Measurements from ENCODE around the gene COL6A3.

COL6A3 gene

DNA sequence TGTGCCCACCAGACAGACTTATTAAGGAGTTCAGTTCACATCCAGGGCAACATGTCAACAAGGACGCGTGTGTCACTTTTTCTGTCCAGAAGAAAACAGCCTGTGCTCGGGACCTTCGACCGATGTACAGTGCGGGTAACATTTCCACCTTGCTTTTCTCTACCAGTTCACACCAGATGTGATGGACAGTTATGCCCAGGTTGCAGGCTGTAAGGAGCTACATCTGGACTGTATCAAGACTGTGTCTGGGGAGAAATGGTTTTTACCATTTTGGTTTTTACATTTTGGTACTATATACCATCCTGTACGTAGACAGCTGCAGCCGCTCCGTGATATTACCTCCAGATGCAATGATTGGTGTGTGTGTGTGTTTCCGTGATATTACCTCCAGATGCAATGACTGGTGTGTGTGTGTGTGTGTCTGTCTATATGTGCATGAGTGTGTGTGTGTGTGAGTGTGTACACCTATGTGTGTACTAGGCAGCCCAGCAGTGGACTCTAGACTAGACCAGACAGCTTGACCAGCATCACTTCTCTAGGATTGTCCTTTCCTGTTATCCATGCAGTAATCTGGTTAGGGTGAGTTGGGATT lies 118.0 kb downstream of the COL6A3 start:
- DNase-seq (ENCODE audit: low read depth), result no peak

- DNase-seq (ENCODE audit: low read depth), result no peak
Measured at GRCh38 chr2:237294460-237294859, 119.5 kb downstream of the COL6A3 start.

DNA sequence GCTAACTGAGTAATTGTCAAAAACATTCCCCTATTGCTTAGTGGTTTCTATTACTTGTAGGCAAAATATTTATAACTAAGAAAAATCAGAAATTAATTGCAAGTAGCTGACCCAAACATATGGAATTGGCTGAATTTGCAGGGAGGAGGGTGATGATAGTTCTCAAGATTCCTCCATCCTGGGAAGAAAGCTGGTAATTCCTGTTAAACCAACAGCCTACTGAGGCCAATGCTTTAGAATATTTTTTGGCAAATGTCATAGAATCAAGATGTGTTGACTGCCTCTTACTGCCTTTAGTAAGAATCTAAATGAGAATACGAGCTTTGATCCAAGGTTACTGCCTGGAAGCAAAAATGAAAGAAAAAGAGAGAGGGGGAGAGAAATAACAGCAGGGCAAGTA lies 120.0 kb downstream of the COL6A3 start:
- DNase-seq (ENCODE audit: low read depth), result no peak

GRCh38 chr2:237291138-237291792 lies 122.7 kb downstream of the COL6A3 start:
- DNase-seq (ENCODE audit: low read depth), result peak; percentile 99

- peak; percentile 74 for DNase-seq (ENCODE audit: low read depth)
Measured at GRCh38 chr2:237290261-237290660, 123.7 kb downstream of the COL6A3 start.

- DNase-seq (ENCODE audit: low read depth), result no peak
Measured at GRCh38 chr2:237289139-237289538, 124.8 kb downstream of the COL6A3 start.

DNA sequence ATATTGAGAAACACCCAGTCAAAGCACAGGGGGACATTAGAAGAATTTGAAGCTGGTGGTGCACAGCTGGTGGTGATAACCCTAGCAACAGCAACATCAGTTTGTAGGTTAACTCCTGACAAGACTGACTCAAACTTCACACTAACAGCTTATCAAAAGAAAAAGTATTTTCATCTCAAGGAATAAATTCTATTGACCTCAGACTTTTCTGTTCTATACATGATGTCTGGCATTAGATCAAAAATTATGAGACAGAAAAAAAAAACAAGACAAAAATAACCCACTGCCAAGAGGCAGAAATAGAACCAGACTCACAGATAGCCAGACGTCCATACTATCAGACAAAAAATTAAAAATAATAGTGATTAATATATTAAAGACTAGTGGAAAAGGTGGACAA lies 126.1 kb downstream of the COL6A3 start:
- no peak for DNase-seq (ENCODE audit: low read depth)

DNA sequence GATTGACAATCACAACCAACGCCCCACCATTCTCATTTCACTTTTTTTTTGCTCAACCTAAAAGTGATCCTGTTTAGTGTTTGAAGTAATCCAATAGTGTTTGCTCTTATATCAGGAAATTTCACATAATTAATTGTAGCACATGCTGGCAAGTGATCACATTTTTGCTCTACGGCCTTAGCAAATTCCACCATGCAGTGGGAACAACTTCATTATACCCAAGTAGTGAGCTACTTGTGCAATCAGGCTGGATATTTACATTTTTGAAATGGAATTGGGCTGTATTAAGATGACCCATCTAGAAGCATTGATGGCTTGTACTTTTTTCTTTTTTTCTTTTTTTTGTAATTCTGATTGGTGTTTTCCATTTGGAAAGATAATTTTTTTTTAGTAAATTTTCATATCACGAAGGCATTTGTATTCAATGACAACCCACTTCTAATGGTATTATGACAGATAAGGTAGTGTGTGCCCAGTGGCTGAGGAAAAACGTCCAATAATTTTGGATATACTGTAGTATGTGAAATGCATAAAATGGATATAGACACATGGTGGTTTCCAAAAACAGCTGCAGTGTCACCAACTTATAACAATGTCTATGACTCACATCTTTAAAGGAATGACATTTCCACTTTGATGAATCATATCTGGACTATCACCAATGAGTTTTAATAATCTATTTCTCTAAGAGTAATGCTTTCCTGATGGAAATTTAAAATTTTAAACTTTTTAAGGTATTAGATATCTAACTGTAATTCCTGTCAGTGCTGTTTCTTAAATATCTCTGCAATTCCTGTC lies 130.6 kb downstream of the COL6A3 start:
- DNase-seq (ENCODE audit: low read depth), result peak; percentile 86

DNA sequence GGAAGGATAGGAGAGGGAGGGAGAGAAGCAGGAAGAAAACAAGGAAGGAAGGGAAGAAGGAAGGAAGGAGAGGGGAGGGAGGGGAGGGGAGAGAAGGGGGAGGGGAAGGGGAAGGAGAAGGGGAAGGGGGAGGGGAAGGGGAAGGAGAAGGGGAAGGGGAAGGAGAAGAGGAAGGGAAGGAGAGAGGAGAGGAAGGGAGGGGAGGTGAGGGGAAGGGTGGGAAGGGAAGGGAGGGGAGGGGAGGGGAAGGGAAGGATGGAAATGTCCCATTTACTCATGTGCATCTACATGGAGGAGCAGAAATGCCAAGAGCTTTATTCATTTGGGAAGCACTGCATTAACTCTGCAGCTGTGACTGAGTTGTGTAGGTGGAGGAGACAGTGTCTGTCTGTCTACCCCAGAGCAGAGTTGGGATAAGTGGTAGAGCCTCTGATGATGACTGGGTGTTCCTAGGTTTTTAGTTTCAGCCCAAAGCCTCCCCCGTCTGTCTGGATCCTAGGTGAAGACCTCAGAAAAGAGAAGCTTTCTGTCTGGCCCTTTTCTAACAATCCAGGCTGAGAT lies 131.3 kb downstream of the COL6A3 start:
- DNase-seq (ENCODE audit: low read depth), result peak; percentile 83

GRCh38 chr2:237281836-237282306 lies 132.1 kb downstream of the COL6A3 start:
- DNase-seq (ENCODE audit: low read depth), result peak; percentile 95

- peak; percentile 36 for DNase-seq (ENCODE audit: low read depth)
Measured at GRCh38 chr2:237280939-237281338, 133.0 kb downstream of the COL6A3 start.

- peak; percentile 99 for DNase-seq (ENCODE audit: low read depth)
Measured at GRCh38 chr2:237280229-237280628, 133.7 kb downstream of the COL6A3 start.

DNA sequence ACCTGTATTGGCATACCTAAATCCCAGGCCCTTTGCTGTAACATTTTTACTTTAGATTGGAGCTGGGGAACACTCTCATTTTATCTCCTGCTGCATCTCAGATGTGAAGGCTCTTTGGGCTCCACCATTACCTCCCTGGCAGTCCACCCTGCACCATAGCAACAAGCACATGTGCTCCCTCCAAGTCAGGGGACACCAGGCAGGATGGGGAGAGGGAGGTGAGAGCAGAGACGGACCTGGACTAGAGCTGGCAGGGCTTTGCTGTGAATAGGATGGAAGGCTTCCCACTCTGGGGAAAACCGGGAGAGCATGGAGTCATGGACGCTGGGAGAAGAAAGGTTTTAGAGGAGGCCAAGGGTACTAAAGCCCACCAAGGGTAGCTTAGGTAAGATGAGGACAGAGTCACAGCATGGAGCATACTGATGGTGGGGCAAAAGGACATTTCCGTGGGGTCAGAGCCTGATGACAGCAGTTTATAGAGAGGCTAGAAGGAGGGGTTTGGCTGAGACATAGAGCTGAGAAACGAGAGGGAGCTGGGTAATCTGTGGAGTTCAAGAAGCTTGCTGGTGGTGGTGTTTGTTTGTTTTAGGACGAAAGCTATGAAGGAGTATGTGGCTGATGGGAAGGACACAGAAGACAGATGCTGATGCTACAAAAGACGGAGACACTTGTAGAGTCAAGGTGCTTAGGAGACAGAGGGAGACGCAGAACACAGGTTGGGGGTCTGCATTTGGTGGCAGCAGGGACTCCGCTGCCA lies 134.8 kb downstream of the COL6A3 start:
- peak; percentile 22 for DNase-seq (ENCODE audit: low read depth)

- DNase-seq (ENCODE audit: low read depth), result peak; percentile 65
Measured at GRCh38 chr2:237278568-237278967, 135.4 kb downstream of the COL6A3 start.

GRCh38 chr2:237276716-237277490 lies 137.1 kb downstream of the COL6A3 start:
- DNase-seq (ENCODE audit: low read depth), result no peak
